Measurements from ENCODE around the gene HOXA1.

GRCh38 chr7:27112361-27112760 lies 16.6 kb upstream of the HOXA1 start:
- TF ChIP-seq CTCF (conservative IDR thresholded peaks at IDR 0.05 in 1 of 2, IDR thresholded peaks at IDR 0.05 in 1 of 2; ENCODE audit: extremely low read depth in 1 of 2, insufficient read depth in 1 of 2, low read depth in 1 of 2, low read length in 2 of 2): no peak
- no peak for TF ChIP-seq EZH2 (IDR thresholded peaks at IDR 0.05; ENCODE audit: borderline replicate concordance, low read length)

Data from mammary epithelial cell (primary cell).